K562 (cell line): ENCODE measurements around the gene MAB21L3. TPM values are rescaled to one million over a fixed set of nuclear protein-coding genes. Genes with fewer than 3 reads are reported as not detected.
A peak's percentile ranks its signal among the peaks of the same experiment; 100 is the strongest.

Experiments used
- GABPA ChIP-seq: fragments of 200-800 bp; sonication (Bioruptor generic); conservative IDR thresholded peaks from 2 replicates; pipeline ENCODE4 v1.6.1; 2016; ENCODE audit warnings: low read depth, missing genetic modification characterization, missing compliant biosample characterization
- HDAC6 ChIP-seq: IDR thresholded peaks from 2 replicates; pipeline ENCODE4 v1.6.1; 2012; ENCODE audit warnings: low read depth, mild to moderate bottlenecking, control low read depth, inconsistent platforms, low read length, moderate library complexity
- HMGN3 ChIP-seq: IDR thresholded peaks from 2 replicates; pipeline ENCODE4 v1.6.1; 2011; ENCODE audit warnings: borderline replicate concordance, low read depth, mild to moderate bottlenecking, mixed read lengths, low read length; ENCODE audit not compliant: insufficient read length; ENCODE audit errors: extremely low read depth
- PHB ChIP-seq: fragments of 250-450 bp; sonication (Bioruptor Pico); IDR thresholded peaks from 2 replicates; pipeline ENCODE4 v1.5.0; 2021
- PTBP1 ChIP-seq: fragments of 200-400 bp; formaldehyde crosslinking; IDR thresholded peaks from 2 replicates; pipeline ENCODE4 v1.6.1; 2017; ENCODE audit warnings: low read depth, low read length
- RBM22 ChIP-seq: fragments of 200-400 bp; formaldehyde crosslinking; IDR thresholded peaks from 2 replicates; pipeline ENCODE4 v1.6.1; 2018; ENCODE audit warnings: low read length, low read depth; ENCODE audit not compliant: poor library complexity, severe bottlenecking
- RCOR1 ChIP-seq, 2 experiments: IDR thresholded peaks; 2 replicates each; pipeline ENCODE4 v1.6.1; 2012; ENCODE audit warnings: low read depth in 2 of 2, low read length in 2 of 2, borderline replicate concordance in 1 of 2, improper control_type of control experiment in 1 of 2
- SMAD2 ChIP-seq: fragments of 150-350 bp; IDR thresholded peaks from 2 replicates; pipeline ENCODE4 v1.6.1; 2014; ENCODE audit warnings: low read depth, mild to moderate bottlenecking, low read length
- TCF3 ChIP-seq: sonication (generic); formaldehyde crosslinking; IDR thresholded peaks from 2 replicates; pipeline ENCODE4 v1.4.0; 2020; ENCODE audit warnings: mild to moderate bottlenecking, missing genetic modification reagents
- ZNF212 ChIP-seq: fragments of 450-650 bp; formaldehyde crosslinking; IDR thresholded peaks from 2 replicates; pipeline ENCODE4 v1.4.0; 2020; ENCODE audit warnings: mild to moderate bottlenecking
- polyA plus RNA-seq, 8 experiments: library from polyadenylated mRNA; depleted of rRNA in 4 of 8; stranded (reverse) in 5 of 8; unstranded in 3 of 8; fragments of >200 nt; fragmentation: Nextera tagmentation in 2 of 8; fragmentation: Illumina TruSeq in 1 of 8; extraction: Ambion mirVana in 2 of 8; extraction: Trizol in 1 of 8; gene quantifications; 2 replicates each; pipeline versions ENCODE4 v1.2.1 to v1.2.3, GENCODE V29; 2011 to 2014; ENCODE audit warnings: inconsistent platforms in 1 of 8, missing spikeins in 1 of 8
- total RNA-seq, 7 experiments: library from RNA; depleted of rRNA in 6 of 7; stranded (reverse); fragments of >200 nt in 6 of 7; fragmentation: Illumina TruSeq in 2 of 7; extraction: Trizol in 2 of 7; gene quantifications; 2 replicates each; pipeline versions ENCODE4 v1.2.1 to v1.2.3, GENCODE V29; 2011 to 2021; ENCODE audit warnings: low replicate concordance in 1 of 7
- TF ChIP-seq, protein P1 (sequence below), 2 experiments: fragments of 450-650 bp; formaldehyde crosslinking in 1 of 2; IDR thresholded peaks; 2 replicates each; pipeline versions ENCODE4 v1.4.0 to v1.6.1; 2014 to 2020; ENCODE audit warnings: mild to moderate bottlenecking in 2 of 2, borderline replicate concordance in 1 of 2, low read depth in 1 of 2
- TF ChIP-seq, protein P2 (sequence below): fragments of 200-800 bp; sonication (Bioruptor generic); IDR thresholded peaks from 2 replicates; pipeline ENCODE4 v1.6.1; 2017; ENCODE audit warnings: missing genetic modification characterization, missing compliant biosample characterization
- TF ChIP-seq, protein P3 (sequence below): sonication (generic); formaldehyde crosslinking; IDR thresholded peaks from 2 replicates; pipeline ENCODE4 v1.8.0; 2022; ENCODE audit warnings: mild to moderate bottlenecking, missing genetic modification reagents
- TF ChIP-seq, protein P4 (sequence below): fragments of 450-650 bp; IDR thresholded peaks from 2 replicates; pipeline ENCODE4 v1.6.1; 2016; ENCODE audit warnings: low read depth, mild to moderate bottlenecking, moderate library complexity
- TF ChIP-seq, protein P5 (sequence below): IDR thresholded peaks from 2 replicates; pipeline ENCODE4 v1.6.1; 2011; ENCODE audit not compliant: insufficient read length; ENCODE audit errors: extremely low read depth

Gene MAB21L3
- total and polyA plus RNA-seq, 9 of the 15 experiments (the other 6 are each of a cell fraction or from before 2014, with no cell fraction given): not detected

DNA sequence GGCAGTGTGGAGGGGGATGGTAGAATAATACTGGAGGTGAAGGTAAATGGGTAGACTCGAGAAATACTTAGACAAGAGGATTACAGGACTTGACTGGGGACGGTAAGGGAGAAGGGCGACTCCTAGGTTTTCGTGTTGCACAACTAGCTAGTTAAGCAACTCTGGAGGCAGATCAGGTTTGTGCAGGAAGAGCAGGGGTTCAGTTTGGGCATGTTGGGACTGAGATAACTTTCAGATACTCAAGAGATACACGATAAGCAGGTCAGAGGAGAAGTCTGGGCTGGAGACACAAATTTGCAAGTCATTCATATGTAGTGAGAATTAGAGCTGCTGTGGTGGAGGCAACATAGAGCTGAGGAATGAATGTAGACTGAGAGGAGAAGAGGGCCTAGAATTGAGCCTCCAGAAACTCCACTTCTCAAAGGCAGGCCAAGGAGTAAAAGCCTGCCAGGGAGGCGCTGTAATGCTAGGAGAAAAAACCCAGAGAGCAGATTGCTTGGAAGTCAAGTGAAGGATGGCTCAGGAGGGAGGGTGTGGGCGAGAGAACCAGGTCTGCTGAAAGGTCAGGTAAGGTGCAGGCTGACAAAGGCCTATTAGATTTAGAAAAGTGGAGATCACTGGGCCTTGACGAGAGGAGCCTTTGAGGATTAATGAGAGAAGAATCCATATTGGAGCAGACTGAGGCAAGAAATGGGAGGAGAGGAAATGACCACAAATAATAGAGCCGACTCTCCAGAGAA lies 20.8 kb downstream of the MAB21L3 start (continued):
- TF ChIP-seq, protein P1, sequence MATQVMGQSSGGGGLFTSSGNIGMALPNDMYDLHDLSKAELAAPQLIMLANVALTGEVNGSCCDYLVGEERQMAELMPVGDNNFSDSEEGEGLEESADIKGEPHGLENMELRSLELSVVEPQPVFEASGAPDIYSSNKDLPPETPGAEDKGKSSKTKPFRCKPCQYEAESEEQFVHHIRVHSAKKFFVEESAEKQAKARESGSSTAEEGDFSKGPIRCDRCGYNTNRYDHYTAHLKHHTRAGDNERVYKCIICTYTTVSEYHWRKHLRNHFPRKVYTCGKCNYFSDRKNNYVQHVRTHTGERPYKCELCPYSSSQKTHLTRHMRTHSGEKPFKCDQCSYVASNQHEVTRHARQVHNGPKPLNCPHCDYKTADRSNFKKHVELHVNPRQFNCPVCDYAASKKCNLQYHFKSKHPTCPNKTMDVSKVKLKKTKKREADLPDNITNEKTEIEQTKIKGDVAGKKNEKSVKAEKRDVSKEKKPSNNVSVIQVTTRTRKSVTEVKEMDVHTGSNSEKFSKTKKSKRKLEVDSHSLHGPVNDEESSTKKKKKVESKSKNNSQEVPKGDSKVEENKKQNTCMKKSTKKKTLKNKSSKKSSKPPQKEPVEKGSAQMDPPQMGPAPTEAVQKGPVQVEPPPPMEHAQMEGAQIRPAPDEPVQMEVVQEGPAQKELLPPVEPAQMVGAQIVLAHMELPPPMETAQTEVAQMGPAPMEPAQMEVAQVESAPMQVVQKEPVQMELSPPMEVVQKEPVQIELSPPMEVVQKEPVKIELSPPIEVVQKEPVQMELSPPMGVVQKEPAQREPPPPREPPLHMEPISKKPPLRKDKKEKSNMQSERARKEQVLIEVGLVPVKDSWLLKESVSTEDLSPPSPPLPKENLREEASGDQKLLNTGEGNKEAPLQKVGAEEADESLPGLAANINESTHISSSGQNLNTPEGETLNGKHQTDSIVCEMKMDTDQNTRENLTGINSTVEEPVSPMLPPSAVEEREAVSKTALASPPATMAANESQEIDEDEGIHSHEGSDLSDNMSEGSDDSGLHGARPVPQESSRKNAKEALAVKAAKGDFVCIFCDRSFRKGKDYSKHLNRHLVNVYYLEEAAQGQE (IDR thresholded peaks at IDR 0.05; ENCODE audit: borderline replicate concordance): no peak
- TF ChIP-seq, protein P1 (CRISPR knock-in tag; IDR thresholded peaks at IDR 0.05; ENCODE audit: low read depth): no peak
- TF ChIP-seq RBM22: no peak
- TF ChIP-seq, protein P2, sequence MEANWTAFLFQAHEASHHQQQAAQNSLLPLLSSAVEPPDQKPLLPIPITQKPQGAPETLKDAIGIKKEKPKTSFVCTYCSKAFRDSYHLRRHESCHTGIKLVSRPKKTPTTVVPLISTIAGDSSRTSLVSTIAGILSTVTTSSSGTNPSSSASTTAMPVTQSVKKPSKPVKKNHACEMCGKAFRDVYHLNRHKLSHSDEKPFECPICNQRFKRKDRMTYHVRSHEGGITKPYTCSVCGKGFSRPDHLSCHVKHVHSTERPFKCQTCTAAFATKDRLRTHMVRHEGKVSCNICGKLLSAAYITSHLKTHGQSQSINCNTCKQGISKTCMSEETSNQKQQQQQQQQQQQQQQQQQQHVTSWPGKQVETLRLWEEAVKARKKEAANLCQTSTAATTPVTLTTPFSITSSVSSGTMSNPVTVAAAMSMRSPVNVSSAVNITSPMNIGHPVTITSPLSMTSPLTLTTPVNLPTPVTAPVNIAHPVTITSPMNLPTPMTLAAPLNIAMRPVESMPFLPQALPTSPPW (CRISPR knock-in tag): no peak
- no peak for TF ChIP-seq PTBP1
- TF ChIP-seq SMAD2: no peak
- peak; percentile 73 for TF ChIP-seq TCF3 (CRISPR knock-in tag)
- TF ChIP-seq, protein P3, sequence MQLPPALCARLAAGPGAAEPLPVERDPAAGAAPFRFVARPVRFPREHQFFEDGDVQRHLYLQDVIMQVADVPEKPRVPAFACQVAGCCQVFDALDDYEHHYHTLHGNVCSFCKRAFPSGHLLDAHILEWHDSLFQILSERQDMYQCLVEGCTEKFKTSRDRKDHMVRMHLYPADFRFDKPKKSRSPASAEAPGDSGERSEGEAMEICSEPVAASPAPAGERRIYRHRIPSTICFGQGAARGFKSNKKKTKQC (CRISPR knock-in tag): no peak
- no peak for TF ChIP-seq HDAC6
- no peak for TF ChIP-seq GABPA
- no peak for TF ChIP-seq ZNF212
- no peak; a peak in 1 of 4 replicates for TF ChIP-seq RCOR1 (IDR thresholded peaks at IDR 0.05; ENCODE audit: borderline replicate concordance in 1 of 2, low read depth in 2 of 2, low read length in 2 of 2)
- TF ChIP-seq, protein P4, sequence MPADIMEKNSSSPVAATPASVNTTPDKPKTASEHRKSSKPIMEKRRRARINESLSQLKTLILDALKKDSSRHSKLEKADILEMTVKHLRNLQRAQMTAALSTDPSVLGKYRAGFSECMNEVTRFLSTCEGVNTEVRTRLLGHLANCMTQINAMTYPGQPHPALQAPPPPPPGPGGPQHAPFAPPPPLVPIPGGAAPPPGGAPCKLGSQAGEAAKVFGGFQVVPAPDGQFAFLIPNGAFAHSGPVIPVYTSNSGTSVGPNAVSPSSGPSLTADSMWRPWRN: no peak
- TF ChIP-seq, protein P5, sequence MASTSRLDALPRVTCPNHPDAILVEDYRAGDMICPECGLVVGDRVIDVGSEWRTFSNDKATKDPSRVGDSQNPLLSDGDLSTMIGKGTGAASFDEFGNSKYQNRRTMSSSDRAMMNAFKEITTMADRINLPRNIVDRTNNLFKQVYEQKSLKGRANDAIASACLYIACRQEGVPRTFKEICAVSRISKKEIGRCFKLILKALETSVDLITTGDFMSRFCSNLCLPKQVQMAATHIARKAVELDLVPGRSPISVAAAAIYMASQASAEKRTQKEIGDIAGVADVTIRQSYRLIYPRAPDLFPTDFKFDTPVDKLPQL: no peak
- no peak for TF ChIP-seq PHB
- no peak for TF ChIP-seq HMGN3
